NOMO-1 (cell line): ENCODE measurements around the gene PFN2.

Source experiments
- DNase-seq, 2 experiments: peaks; one replicate each; lab custom pipeline; 2025; ENCODE audit not compliant: unreplicated experiment in 2 of 2; lab: John Stamatoyannopoulos, UW

Gene PFN2

DNA sequence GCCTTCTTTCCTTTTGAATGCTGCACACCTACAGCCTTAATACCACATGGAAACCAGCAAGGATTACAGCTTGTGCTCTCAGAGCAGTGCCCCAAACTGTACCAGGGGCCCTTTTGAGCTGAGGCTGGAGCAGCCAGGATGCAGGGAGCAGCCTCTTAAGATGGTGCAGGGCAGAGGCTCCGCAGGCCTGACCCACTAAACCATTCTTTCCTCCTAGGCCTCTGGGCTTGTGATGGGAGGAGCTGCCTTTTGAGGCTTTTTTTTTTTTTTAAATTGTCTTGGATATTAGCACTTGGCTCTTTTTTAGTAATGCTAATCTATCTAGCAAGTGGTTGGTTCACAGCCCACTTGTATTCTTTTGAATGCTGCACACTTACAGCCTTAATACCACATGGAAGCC, 37.7 kb downstream of the PFN2 start:
- no peak for DNase-seq

DNA sequence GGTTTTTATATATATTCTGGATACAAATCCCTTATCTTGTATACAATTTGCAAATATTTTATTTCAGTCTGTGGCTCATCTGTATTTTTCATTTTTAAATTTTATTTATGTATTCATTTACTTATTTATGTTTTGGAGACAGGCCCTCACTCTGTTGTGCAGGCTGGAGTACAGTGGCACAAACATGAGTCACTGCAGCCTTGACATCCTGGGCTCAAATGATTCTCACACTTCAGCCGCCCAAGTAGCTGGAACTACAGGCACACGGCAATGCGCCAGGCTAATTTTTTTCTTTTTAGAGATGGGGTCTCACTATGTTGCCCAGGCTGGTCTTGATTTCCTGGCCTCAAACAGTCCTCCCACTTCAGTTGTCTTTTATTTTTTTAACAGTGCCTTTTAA, 50.6 kb downstream of the PFN2 start:
- no peak for DNase-seq

DNA sequence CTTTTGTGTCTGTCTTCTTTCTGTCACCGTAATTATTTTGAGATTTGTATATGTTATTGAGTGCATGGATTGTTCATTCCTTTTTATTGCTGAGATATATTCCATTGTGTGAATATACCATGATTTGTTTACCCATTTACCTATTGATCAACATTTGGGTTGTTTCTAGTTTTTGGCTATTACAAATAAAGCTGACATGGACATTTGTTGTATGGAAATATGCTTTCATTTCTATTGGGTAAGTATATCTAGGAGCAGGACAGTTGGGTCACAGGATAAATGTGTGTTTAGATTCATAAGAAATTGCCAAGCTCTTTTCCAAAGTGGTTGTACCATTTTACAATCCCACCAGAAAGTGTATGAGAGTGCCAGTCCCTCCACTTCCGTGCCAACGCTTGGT, 51.2 kb downstream of the PFN2 start:
- no peak for DNase-seq

DNA sequence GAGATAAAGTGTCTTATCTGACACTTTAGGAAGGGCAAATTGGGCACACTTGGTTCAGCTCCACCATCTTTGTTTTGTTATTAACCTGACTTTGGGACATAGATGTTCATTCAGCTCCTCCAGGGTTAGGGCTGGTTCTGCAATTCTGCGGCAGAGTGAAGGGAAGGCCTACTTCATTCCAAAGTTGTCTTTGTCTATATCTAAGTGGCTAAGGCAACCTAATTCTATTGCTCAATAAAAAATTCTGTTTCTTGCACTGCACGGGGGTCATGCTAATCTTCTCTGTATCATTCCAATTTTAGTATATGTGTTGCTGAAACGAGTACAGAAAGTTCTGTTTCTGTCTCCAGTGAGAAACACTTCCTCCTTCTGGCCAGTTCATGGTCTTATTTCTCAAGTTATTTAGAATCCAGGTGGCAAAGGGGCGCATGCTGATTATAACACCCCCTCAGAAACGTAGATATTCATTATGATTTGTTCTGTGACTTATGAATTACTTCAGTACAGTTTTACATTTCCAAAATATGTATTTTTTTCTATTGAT, 53.5 kb downstream of the PFN2 start:
- peak; percentile 9 to 58 for DNase-seq
